ENCODE data around the gene KCNN1.

DNA sequence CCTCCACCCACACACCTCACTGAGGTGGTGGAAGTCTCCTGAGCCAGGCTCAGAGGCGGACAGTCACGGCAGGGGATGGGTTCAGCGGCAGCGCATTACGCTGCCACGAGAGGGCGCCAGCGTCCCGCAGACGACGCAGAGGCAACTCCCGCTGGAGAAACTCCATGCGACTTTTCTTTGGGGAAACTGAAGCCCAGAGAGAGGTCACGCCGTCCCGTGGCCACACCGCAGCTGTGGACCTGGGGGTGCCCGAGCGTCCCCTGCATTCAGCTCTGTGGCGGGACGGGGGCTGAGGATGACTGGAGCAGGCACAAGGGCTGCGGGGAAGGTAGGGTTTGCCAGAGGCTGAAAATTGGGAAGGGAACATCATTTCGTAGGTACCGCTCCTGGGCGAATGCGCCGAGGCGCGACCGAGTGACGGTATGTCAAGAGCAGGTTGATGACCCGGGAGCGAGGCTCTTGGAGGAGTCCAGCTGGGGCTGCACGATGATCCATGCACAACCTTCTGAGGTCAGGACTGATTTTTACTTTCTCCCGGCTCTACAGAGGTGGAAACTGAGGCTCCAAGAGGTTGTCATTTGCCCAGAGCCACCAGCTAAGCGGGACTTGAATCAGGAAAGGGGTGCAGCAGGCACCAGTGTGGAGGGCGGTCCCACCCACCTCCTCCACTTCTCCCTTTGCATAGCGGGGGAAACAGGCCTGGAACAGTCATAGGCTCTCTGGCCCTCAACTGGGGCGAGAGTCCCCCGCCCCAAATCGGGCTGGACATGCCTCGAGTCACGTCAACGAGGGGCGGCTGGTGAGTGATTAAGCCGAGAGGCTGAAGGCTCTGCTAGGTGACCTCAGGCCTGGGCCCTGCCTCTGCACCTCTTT, 40.4 kb downstream of the KCNN1 start:
- TF ChIP-seq, protein P1, sequence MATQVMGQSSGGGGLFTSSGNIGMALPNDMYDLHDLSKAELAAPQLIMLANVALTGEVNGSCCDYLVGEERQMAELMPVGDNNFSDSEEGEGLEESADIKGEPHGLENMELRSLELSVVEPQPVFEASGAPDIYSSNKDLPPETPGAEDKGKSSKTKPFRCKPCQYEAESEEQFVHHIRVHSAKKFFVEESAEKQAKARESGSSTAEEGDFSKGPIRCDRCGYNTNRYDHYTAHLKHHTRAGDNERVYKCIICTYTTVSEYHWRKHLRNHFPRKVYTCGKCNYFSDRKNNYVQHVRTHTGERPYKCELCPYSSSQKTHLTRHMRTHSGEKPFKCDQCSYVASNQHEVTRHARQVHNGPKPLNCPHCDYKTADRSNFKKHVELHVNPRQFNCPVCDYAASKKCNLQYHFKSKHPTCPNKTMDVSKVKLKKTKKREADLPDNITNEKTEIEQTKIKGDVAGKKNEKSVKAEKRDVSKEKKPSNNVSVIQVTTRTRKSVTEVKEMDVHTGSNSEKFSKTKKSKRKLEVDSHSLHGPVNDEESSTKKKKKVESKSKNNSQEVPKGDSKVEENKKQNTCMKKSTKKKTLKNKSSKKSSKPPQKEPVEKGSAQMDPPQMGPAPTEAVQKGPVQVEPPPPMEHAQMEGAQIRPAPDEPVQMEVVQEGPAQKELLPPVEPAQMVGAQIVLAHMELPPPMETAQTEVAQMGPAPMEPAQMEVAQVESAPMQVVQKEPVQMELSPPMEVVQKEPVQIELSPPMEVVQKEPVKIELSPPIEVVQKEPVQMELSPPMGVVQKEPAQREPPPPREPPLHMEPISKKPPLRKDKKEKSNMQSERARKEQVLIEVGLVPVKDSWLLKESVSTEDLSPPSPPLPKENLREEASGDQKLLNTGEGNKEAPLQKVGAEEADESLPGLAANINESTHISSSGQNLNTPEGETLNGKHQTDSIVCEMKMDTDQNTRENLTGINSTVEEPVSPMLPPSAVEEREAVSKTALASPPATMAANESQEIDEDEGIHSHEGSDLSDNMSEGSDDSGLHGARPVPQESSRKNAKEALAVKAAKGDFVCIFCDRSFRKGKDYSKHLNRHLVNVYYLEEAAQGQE (IDR thresholded peaks at IDR 0.05; ENCODE audit: low read depth), result no peak
- TF ChIP-seq, protein P2, sequence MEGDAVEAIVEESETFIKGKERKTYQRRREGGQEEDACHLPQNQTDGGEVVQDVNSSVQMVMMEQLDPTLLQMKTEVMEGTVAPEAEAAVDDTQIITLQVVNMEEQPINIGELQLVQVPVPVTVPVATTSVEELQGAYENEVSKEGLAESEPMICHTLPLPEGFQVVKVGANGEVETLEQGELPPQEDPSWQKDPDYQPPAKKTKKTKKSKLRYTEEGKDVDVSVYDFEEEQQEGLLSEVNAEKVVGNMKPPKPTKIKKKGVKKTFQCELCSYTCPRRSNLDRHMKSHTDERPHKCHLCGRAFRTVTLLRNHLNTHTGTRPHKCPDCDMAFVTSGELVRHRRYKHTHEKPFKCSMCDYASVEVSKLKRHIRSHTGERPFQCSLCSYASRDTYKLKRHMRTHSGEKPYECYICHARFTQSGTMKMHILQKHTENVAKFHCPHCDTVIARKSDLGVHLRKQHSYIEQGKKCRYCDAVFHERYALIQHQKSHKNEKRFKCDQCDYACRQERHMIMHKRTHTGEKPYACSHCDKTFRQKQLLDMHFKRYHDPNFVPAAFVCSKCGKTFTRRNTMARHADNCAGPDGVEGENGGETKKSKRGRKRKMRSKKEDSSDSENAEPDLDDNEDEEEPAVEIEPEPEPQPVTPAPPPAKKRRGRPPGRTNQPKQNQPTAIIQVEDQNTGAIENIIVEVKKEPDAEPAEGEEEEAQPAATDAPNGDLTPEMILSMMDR (IDR thresholded peaks at IDR 0.05 in 2 of 3, conservative IDR thresholded peaks at IDR 0.05 in 1 of 3; ENCODE audit: borderline replicate concordance in 1 of 3, insufficient read depth in 1 of 3, low read depth in 2 of 3, low read length in 2 of 3), result peak; percentile 86 to 97 (median 95)
- no peak for TF ChIP-seq CEBPB (IDR thresholded peaks at IDR 0.05; ENCODE audit: low read depth)

All from HCT116 (cell line).